ENCODE data around the gene ZNF546.

- TF ChIP-seq CTCF (IDR thresholded peaks at IDR 0.05 in 4 of 5, conservative IDR thresholded peaks at IDR 0.05 in 1 of 5) (no peak), POLR2A (IDR thresholded peaks at IDR 0.05) (no peak)
Observed at GRCh38 chr19:39966617-39967016, 30.2 kb upstream of the ZNF546 start.

Data from gastrocnemius medialis (tissue), 4 donors.